BE2C (cell line): ENCODE results near the gene ZFP64.

ENCODE experiments used
- DNase-seq: peaks from one replicate; pipeline ENCODE4 v3.0.0-alpha.2; 2020
- H3K27me3 ChIP-seq: fragments of 250-450 bp; sonication (Bioruptor Pico); 2 replicates; pipeline ENCODE4 v1.5.1; 2020; ENCODE audit warnings: mild to moderate bottlenecking
- H3K36me3 ChIP-seq: fragments of 250-450 bp; sonication (Bioruptor Pico); 2 replicates; pipeline ENCODE4 v1.5.1; 2020; ENCODE audit warnings: mild to moderate bottlenecking
- H3K4me1 ChIP-seq: fragments of 250-450 bp; sonication (Bioruptor Pico); 2 replicates; pipeline ENCODE4 v1.5.1; 2020
- H3K4me3 ChIP-seq: 2 replicates; pipeline ENCODE4 v1.5.1; 2011; ENCODE audit warnings: low read depth, low read length
- H3K9me3 ChIP-seq: fragments of 250-450 bp; sonication (Bioruptor Pico); 2 replicates; pipeline ENCODE4 v1.5.1; 2020
- CTCF ChIP-seq: IDR thresholded peaks from 2 replicates; pipeline ENCODE4 v1.5.1; 2012; ENCODE audit warnings: mild to moderate bottlenecking, low read depth, low read length

ZFP64 gene

GRCh38 chr20:52104546-52105441, 86.8 kb downstream of the ZFP64 start:
- peaks cover 34% of the 10 kb centered on the region for H3K27me3 ChIP-seq
- H3K9me3 ChIP-seq, result no peaks in the 10 kb centered on the region
- H3K4me1 ChIP-seq, result no peaks in the 10 kb centered on the region
- DNase-seq, result peak; percentile 63
- TF ChIP-seq CTCF, result no peak
- H3K4me3 ChIP-seq, result peak overlapping the region; percentile 53
- no peaks in the 10 kb centered on the region for H3K36me3 ChIP-seq

DNA sequence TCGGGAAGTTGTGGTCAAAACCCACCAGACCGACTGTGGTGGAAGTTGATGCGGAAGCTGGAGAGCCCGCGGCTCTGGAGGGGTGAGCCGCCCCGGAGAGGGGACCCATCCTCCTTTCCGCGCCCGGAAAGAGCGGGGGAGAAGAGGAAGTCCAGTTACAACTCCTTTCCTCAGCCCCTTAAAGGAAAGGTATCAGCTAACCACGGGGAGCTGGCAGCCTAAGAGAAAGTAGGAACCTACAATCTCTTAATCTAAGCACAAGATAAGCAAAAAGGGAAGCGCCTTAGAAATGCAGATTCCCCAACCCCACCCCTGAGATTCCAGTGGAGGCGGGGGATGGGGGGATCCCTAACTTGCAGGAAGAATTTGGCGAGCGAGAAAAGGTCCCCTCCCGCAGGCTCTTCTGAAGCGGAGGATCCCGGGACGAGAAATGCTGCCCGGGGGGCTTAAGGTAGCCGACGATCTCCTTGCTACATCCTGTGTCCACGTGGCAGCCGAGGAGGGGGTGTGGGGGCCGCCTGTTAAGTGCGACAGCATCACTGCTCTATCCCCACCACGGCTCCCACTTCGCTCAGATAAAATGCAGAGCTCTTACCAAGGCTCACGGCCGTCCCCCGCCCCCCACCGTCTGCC, 87.5 kb downstream of the ZFP64 start:
- Histone ChIP-seq H3K27me3 (peaks cover 34% of the 10 kb centered on the region), H3K36me3 (no peaks in the 10 kb centered on the region), H3K4me3 (no peak overlapping the region; the same call in 1 of the 2 replicates), H3K9me3 (no peaks in the 10 kb centered on the region), H3K4me1 (no peaks in the 10 kb centered on the region)
- DNase-seq, result no peak
- TF ChIP-seq CTCF, result no peak

DNA sequence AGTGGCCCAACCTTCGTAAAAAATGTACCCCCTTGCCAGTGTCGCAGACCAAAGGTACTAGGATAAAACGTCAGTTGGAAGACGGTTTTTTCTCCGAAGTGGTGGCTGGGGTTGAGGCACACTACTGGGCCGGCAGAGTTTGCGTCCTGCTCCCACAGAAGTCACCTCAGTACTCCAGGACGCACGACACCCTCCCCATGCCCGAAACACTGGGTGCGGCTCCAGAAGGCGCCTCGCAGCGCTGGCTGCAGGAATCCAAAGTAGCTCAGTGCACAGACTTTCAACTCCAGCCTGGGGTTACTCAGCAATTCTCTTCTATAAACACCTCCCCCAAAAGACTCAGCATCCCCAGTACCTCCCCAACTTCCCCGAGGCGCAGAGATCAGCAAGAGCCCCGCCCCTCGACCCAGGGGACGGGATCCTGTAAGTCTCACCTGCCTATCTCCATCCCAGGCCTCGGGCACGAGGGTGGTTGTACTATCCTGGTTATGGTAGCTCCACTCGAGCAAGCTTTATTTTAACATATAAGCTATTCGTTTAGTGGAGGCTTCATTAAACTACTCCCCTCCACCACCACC, 88.2 kb downstream of the ZFP64 start:
- H3K36me3 ChIP-seq, result no peaks in the 10 kb centered on the region
- H3K9me3 ChIP-seq, result no peaks in the 10 kb centered on the region
- no peak overlapping the region for H3K4me3 ChIP-seq
- TF ChIP-seq CTCF, result no peak
- peaks cover 34% of the 10 kb centered on the region for H3K27me3 ChIP-seq
- DNase-seq, result no peak
- H3K4me1 ChIP-seq, result no peaks in the 10 kb centered on the region

- Histone ChIP-seq H3K4me3 (no peak overlapping the region), H3K27me3 (peaks cover 34% of the 10 kb centered on the region), H3K4me1 (no peaks in the 10 kb centered on the region), H3K36me3 (no peaks in the 10 kb centered on the region), H3K9me3 (no peaks in the 10 kb centered on the region)
- no peak for DNase-seq
- TF ChIP-seq CTCF, result no peak
Observed at GRCh38 chr20:52102559-52102958, 89.0 kb downstream of the ZFP64 start.

DNA sequence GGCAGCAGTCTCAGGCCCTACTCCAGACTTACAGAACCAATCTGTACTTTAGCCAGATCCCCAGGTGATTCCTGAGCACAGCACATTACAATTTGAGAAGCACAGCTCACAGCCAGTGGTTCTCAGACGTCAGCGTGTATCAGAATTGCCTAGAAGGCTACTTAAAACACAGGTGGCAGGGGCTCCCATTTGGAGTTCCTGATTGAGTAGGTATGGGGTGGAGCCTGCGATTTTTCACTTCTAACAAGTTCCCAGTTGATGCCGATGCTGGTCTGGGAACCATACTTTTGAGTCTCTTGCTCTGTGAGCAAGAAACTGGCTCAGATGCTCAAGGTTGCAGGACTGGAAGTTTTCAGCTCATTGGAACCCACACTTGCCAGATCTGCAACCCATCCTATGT, 89.5 kb downstream of the ZFP64 start:
- no peak for TF ChIP-seq CTCF
- DNase-seq, result no peak
- Histone ChIP-seq H3K27me3 (peaks cover 34% of the 10 kb centered on the region), H3K4me3 (no peak overlapping the region), H3K36me3 (no peaks in the 10 kb centered on the region), H3K9me3 (no peaks in the 10 kb centered on the region), H3K4me1 (no peaks in the 10 kb centered on the region)
